Right lobe of liver (tissue), 4 donors: ENCODE results near the gene CCNG1.

Source experiments
- CTCF ChIP-seq, 4 donors: fragments of 200-600 bp in 3 of 4; fragments of 450-650 bp in 1 of 4; IDR thresholded peaks; one replicate each; pipeline versions ENCODE4 v1.5.1 to v1.8.0; 2016 to 2022; ENCODE audit warnings: antibody characterized with exemption in 4 of 4, mild to moderate bottlenecking in 2 of 4
- POLR2A ChIP-seq: fragments of 450-650 bp; IDR thresholded peaks from one replicate; pipeline ENCODE4 v1.6.1; 2017; ENCODE audit warnings: antibody characterized with exemption, mild to moderate bottlenecking
- donor health status: DM: no; HTN: no; CAD: no.
- donor health status: DM: no; HTN: no; CAD: no.
- donor health status: DM: no; HTN: yes; CAD: no.

- TF ChIP-seq CTCF (IDR thresholded peaks at IDR 0.05) = no peak
- no peak for TF ChIP-seq POLR2A
These were observed 11.1 kb downstream of the CCNG1 start for GRCh38 chr5:163448491-163448890.
